Right lobe of liver (tissue), 4 donors: ENCODE data around the gene PIAS1.

Source experiments
- POLR2A ChIP-seq: fragments of 450-650 bp; IDR thresholded peaks from one replicate; pipeline ENCODE4 v1.6.1; 2017; ENCODE audit warnings: antibody characterized with exemption, mild to moderate bottlenecking
- TF ChIP-seq, protein P1 (sequence below), 4 donors: fragments of 200-600 bp in 3 of 4; fragments of 450-650 bp in 1 of 4; IDR thresholded peaks; one replicate each; pipeline versions ENCODE4 v1.5.1 to v1.8.0; 2016 to 2022; ENCODE audit warnings: antibody characterized with exemption in 4 of 4, mild to moderate bottlenecking in 2 of 4
- donor health status: DM: no; HTN: no; CAD: no.
- donor health status: DM: no; HTN: no; CAD: no.
- donor health status: DM: no; HTN: yes; CAD: no.

DNA sequence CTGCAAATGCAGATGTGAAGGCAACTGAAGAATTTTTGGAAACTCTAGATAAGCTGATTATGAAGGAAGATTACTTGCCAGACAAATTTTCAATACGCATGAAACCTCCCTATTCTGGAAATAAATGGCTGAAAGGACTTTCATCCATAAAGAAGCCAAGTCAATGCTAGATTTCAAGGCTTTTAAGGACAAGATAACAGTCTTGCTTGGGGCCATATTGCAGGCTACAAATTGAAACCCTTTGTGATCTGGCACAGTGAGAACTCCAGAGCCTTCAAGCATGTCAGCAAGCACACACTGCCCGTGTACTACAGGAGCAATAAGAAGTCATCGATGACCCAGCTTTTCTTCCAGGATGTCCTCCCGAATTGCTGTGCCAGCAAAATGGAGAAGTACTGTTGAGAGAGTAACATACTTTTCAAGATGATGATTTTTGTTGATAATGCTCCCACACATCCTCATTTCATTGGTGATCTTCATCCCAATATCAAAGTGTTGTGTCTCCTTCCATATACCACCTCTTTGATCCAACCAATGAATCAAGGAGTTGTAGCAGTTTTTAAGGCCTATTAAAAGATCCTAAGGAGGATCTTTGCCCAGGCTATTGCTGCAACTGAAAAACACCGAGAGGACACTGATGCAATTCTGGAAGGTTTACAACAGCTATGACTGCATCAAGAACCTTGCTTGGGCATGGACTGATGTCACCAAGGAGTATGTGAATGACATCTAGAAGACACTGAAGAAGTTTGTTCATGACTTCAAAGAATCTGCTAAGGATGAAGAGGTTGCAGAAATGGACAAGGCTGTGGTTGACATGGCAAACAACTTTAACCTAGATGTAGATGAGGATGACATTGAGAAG, 130.7 kb downstream of the PIAS1 start:
- TF ChIP-seq, protein P1, sequence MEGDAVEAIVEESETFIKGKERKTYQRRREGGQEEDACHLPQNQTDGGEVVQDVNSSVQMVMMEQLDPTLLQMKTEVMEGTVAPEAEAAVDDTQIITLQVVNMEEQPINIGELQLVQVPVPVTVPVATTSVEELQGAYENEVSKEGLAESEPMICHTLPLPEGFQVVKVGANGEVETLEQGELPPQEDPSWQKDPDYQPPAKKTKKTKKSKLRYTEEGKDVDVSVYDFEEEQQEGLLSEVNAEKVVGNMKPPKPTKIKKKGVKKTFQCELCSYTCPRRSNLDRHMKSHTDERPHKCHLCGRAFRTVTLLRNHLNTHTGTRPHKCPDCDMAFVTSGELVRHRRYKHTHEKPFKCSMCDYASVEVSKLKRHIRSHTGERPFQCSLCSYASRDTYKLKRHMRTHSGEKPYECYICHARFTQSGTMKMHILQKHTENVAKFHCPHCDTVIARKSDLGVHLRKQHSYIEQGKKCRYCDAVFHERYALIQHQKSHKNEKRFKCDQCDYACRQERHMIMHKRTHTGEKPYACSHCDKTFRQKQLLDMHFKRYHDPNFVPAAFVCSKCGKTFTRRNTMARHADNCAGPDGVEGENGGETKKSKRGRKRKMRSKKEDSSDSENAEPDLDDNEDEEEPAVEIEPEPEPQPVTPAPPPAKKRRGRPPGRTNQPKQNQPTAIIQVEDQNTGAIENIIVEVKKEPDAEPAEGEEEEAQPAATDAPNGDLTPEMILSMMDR (IDR thresholded peaks at IDR 0.05), result no peak
- TF ChIP-seq POLR2A, result no peak
